ENCODE results near the gene CSE1L.

DNA sequence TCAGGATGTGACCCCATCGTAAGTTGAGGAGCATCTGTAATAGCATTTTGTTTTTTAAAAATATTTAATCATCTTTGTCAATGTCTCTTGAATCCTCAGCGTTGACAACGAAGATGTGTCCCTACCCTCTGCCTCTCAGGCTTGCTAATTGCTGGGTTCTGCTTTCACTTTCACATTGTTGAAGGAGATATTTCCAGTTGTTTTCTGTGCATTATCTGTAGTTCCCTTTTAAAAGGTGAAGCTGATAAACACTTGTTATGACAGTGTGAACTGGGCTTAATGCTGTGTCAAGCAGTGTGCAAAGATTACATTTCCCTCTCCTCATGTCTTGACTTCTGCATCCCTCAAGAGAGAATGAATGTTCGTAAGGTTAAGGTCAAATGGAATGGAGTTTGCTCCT is 54.9 kb downstream of the CSE1L start:
- TF ChIP-seq TAF1 (IDR thresholded peaks at IDR 0.05; ENCODE audit: borderline replicate concordance, low read depth, low read length) (no peak), EZH2phosphoT487 (IDR thresholded peaks at IDR 0.05; ENCODE audit: borderline replicate concordance, low read depth) (no peak), POLR2AphosphoS5 (IDR thresholded peaks at IDR 0.05; ENCODE audit: low read depth, low read length) (no peak)
- TF ChIP-seq, protein P1, sequence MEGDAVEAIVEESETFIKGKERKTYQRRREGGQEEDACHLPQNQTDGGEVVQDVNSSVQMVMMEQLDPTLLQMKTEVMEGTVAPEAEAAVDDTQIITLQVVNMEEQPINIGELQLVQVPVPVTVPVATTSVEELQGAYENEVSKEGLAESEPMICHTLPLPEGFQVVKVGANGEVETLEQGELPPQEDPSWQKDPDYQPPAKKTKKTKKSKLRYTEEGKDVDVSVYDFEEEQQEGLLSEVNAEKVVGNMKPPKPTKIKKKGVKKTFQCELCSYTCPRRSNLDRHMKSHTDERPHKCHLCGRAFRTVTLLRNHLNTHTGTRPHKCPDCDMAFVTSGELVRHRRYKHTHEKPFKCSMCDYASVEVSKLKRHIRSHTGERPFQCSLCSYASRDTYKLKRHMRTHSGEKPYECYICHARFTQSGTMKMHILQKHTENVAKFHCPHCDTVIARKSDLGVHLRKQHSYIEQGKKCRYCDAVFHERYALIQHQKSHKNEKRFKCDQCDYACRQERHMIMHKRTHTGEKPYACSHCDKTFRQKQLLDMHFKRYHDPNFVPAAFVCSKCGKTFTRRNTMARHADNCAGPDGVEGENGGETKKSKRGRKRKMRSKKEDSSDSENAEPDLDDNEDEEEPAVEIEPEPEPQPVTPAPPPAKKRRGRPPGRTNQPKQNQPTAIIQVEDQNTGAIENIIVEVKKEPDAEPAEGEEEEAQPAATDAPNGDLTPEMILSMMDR (IDR thresholded peaks at IDR 0.05) = no peak

Measured in SK-N-SH (cell line).